Hematopoietic multipotent progenitor cell treated with erythropoietin and hydrocortisone succinate and interleukin-3 and kit ligand, for 17 days (in vitro differentiated cells): ENCODE results near the gene RB1.

ENCODE experiments used
- DNase-seq: peaks from one replicate; pipeline ENCODE4 v3.0.0-alpha.2; 2015; ENCODE audit warnings: low spot score

The RB1 gene

GRCh38 chr13:48493851-48494250, 190.3 kb downstream of the RB1 start:
- no peak for DNase-seq

GRCh38 chr13:48494874-48495273, 191.3 kb downstream of the RB1 start:
- DNase-seq = no peak

DNA sequence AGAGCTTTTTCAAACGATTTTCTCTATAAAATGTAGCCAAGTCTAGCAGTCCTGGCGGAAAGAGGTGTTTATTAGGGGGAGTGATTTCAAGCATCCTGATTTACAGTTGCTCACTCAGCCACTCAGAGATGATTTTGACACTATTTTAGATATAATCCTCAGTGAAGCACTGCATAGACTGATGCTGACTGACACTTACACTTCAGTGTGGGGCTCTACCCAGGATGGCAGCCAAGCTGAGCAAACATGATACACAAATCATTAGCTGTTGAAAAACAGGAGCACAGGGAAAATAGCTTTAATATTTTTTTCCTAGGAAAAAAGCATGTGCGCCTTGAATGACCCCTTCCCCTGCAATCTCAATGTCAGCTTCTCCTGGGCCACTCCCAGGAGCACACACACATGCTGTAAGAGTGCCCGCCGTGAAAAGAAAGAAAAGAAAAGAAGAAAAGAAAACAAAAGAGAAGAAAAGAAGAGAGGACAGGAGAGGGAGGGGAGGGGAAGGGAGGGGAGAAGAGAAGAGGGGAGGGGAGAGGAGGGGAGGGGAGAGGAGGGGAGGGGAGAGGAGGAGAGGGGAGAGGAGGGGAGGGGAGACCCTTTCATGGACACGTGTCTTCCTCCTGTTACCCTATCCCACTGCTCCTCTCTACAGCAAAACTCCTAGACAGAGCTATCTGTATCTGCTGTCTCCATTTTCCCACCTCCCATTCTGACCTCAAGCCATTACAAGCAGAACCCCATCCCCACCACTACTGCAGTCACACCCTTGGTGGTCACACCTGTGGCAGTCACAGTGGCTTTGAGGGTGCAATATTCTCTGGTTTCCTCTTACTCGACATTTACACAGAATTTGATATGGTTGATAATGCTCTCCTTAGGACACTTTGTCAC, 193.0 kb downstream of the RB1 start:
- no peak for DNase-seq

DNA sequence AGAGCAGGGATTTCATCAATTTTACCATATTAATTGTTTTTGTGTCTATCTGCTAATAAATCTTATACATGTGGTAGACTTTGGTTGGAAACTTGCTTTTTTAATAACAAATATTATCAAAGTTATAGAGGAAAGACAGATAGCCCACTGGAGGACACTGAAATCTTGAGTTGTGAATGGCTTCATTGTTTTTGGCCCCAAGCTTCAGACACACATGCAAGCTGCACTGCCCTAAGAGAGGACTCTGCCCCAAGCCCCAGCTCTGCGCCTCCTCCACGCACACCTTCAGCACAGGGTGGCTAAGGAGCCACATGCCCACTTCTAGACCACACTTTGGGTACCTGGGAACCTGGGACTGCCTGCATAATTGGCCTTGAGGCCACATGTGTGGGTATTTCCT, 194.1 kb downstream of the RB1 start:
- no peak for DNase-seq

GRCh38 chr13:48500652-48501197, 197.2 kb downstream of the RB1 start:
- no peak for DNase-seq

DNA sequence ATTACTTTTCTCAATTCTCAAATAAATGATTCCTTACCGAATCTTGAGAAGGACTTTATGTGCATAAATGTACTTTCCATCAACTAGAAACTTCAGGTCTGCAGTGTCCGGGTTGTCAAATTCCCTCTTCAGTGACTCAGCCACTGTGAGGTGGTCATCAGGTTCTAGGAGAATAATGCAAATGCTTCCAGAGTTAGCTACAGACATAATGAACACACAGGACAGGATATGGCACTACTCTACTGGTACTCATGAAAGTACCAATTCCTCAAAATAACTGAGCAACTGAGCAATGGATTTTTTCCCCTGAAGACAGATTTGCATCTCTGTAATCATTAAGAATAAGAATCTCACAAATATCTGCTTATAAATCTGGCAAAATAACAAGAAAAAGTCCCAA, 198.2 kb downstream of the RB1 start:
- no peak for DNase-seq

DNA sequence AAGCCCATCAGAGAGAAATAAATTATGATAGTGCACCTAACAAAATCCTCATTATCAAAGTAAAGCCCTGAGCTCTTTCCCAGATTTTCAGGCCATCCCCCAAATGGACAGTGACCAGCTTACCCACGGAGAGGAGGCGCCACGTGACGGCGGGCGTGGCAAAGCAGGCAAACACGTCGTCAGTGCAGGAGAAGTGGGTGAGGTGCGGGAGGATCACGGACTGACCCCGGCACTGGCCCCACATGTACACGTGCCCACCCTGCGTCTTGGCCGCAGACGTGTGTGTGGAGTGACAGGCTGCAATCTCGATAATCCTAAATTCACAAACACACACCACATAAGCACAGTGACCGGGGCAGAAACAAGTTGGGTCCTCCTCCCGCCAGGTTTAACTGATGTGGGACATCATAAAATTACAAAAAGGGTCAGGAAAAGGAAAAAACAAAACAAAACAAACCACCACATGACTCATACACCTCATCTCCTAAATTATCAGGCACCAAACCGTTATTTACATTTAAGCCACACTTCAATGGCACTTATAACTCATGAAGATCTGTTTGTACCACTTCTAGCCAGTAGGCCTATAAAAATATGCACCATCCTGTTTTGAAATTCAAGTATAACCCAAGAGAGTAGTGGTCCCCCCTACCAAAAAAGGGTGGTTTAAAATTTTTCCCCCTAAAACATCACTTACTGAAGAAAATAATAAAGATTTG, 199.2 kb downstream of the RB1 start:
- no peak for DNase-seq

DNA sequence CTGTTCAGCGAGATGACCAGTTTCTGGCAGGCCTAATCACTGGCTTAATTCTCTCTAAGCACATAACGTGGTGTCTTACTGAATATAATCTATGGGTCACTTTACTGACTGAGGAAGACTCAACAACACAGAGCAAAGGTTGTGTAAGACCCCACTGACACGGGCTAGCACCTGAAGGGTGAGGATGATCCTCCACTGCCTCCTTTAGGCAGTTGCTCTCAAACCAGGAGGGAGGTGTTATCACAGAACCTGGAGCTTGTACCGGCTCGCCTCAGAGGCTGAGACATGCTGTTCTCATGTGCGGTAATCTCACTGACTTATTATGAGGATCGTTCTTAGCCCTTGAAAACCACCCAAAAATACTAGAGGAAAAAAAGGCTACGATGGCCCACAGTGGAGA, 201.1 kb downstream of the RB1 start:
- no peak for DNase-seq

GRCh38 chr13:48505012-48505411, 201.5 kb downstream of the RB1 start:
- DNase-seq = no peak

- DNase-seq = no peak
These were observed 202.1 kb downstream of the RB1 start for GRCh38 chr13:48505597-48506091.

GRCh38 chr13:48506092-48506701, 202.6 kb downstream of the RB1 start:
- no peak for DNase-seq

- no peak for DNase-seq
These were observed 203.5 kb downstream of the RB1 start for GRCh38 chr13:48507021-48507420.

DNA sequence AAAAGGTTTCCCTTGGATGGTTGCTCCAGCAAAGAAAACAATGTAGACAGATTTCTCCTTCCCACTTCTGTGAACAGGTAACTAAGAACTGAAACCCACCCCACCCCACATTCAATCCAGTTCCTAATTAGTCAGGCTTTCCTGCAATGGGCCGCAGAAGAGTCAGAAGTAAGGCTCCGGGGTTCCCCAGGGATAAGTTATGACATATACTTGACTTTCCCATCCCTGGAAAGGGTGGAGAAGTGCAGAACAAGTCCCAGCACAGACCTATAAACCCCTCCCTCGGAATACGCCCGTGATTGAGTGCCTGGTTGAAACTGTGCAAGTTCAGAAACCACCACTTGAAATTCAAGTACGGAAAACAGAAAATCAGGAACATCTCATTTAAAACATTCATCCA, 204.5 kb downstream of the RB1 start:
- DNase-seq = no peak

DNA sequence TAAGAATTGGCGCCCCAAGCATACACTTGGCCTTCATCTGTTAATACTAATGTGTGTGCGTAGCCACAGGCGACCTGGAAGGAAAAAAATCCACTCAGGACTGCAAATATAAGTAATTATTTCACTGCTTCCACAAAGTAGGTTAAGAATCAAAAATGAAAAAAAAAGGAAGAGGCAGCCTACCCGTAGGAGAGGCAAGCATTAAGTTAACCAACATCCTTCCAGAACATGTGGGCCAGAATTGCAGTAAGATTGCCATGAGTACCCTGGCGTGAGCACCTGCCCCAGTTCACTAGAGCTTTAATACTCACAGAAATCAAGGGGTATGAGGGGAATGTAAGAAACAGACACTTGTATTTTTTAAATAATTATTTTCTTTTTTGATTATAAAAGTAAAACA, 207.1 kb downstream of the RB1 start:
- no peak for DNase-seq

DNA sequence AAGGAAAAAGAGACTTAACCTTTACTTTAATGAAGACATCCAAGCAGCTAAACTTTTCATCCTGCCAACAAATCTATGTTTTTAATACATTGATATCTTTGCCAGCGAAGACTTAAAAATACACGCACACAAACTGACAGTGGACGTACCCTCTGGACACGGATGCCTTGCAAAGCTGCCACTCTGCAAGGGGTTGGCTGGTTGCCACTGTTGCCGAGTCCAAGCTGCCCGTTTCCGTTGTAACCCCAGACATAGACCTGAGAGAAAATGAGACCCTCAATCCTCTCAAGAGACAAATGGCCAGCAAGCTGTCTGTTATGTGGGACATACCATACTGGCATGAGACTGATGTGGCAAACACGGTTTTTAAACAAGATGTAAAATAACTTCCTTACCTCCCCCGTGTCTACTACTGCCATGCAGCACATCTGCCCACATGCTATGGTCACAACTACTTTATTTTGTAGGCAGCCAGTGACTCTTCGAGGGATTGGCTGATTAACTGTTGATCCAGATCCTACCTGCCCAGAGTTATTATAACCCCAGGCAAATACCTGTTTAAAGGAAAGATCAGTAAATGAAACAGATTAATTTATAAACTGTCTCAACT, 208.2 kb downstream of the RB1 start:
- no peak for DNase-seq

- no peak for DNase-seq
These were observed 211.2 kb downstream of the RB1 start for GRCh38 chr13:48514793-48515192.

- DNase-seq = no peak
These were observed 212.2 kb downstream of the RB1 start for GRCh38 chr13:48515732-48516131.

GRCh38 chr13:48518083-48518482, 214.5 kb downstream of the RB1 start:
- DNase-seq = no peak

DNA sequence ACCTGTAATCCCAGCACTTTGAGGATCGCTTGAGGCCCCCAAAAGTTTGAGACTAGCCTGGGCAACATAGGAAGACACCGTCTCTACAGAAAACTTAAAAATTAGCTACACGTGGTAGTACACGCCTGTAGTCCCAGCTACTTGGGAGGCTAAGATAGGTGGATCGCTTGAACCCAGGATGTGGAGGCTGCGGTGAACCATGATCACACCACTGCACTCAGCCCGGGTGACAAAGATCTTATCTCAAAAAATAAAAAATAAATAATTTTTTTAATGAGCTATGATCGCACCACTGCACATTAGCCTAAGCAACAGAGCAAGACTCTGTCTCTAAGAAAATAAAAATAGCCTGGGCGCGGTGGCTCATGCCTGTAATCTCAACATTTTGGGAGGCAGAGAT, 222.7 kb downstream of the RB1 start:
- DNase-seq = no peak

GRCh38 chr13:48527955-48528354, 224.4 kb downstream of the RB1 start:
- DNase-seq = no peak

- no peak for DNase-seq
These were observed 225.2 kb downstream of the RB1 start for GRCh38 chr13:48528720-48529119.

DNA sequence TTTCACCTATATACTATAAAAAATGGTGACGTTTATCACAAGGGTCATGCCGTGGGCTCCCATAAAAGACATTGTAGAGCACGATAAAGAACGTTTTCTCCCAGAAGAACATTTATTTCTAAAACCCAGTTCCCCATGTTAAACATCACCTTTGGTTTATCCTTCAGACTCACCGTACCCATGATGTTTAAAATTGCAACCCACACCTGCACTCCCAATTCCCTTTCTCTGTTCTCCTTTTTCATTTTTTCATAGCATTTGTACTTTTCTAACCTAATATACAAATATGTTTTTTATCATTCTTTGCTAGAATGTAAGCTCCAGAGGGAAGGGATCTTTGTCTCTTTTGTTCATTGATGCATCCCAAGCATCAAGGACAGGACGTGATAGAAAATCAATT, 227.3 kb downstream of the RB1 start:
- DNase-seq = no peak
